Heart left ventricle (tissue), 13 donors: Measurements from ENCODE around the gene HDAC7.

Source experiments
- CTCF ChIP-seq, 12 donors: fragments of 200-600 bp; sonication (generic) in 4 of 12; IDR thresholded peaks; one replicate each; pipeline versions ENCODE4 v1.5.0 to v1.8.0; 2018 to 2022; ENCODE audit warnings: antibody characterized with exemption in 12 of 12, mild to moderate bottlenecking in 5 of 12
- POLR2A ChIP-seq, 2 donors: fragments of 450-650 bp; IDR thresholded peaks; one replicate each; pipeline ENCODE4 v1.6.1; 2017; ENCODE audit warnings: antibody characterized with exemption in 2 of 2, mild to moderate bottlenecking in 2 of 2, moderate library complexity in 2 of 2
- donor health status: ischemic (EF 13 %, LVEDD 7.1; RV severe dilation, severe dysfunction).
- donor health status: DM: no; HTN: yes; CAD: no.
- donor health status: DM: no; HTN: no; CAD: no.
- donor health status: ischemic (EF 25% LVEDD 6.9; RV normal size, moderate dysfunction).
- donor health status: ischemic (EF 25% LVEDD 5.7; RV mildly dilated, moderate dysfunction).
- donor health status: ischemic (EF 35%, LVEDD 5.7; RV mildly dilated, moderate dysfunction).
- donor health status: nonischemic (EF 11% LVEDD 7.7; RV severe dilation, severe dysfunction).
- donor health status: DM: yes; HTN: yes; CAD: no.
- donor health status: PGD.
- donor health status: ischemic (EF 29% LVEDD 5.4; RV normal size, mild dysfunction).
- donor health status: nonischemic (EF 23%, LVEDD 6.1; RV moderate dilation, normal function).

GRCh38 chr12:47793015-47793681 lies 26.6 kb downstream of the HDAC7 start:
- TF ChIP-seq CTCF (IDR thresholded peaks at IDR 0.05) = no peak
- no peak for TF ChIP-seq POLR2A (IDR thresholded peaks at IDR 0.05)
